ENCODE measurements around the gene TBC1D10B. TPM values are rescaled to one million over a fixed set of nuclear protein-coding genes. Genes with fewer than 3 reads are reported as not detected.

Gene TBC1D10B
- total RNA-seq, result 47.0 and 51.9 TPM in 2 replicates

- Histone ChIP-seq H3K27me3 (ENCODE audit: control insufficient read depth, insufficient read depth, low read length) (no peaks in the 10 kb centered on the region), H3K4me3 (ENCODE audit: low read depth, low read length) (peak within 1 kb of the TSS; percentile 78), H3K36me3 (ENCODE audit: control insufficient read depth, insufficient read depth, low read length) (no peaks in the 10 kb centered on the region)
- peak; percentile 27 for TF ChIP-seq CTCF (IDR thresholded peaks at IDR 0.05; ENCODE audit: insufficient read depth, low read length, poor library complexity, severe bottlenecking)
- DNase-seq (ENCODE audit: low read depth), result peak; percentile 100
These were observed at the start of gene TBC1D10B for GRCh38 chr16:30370456-30371247. Gene TBC1D10B (minus strand): TSS chr16:30370494. CDS start chr16:30370183, 311 bp downstream.

- DNase-seq (ENCODE audit: low read depth), result no peak
- peak overlapping the region; percentile 45 for H3K4me3 ChIP-seq (ENCODE audit: low read depth, low read length)
- no peaks in the 10 kb centered on the region for H3K27me3 ChIP-seq (ENCODE audit: control insufficient read depth, insufficient read depth, low read length)
- no peaks in the 10 kb centered on the region for H3K36me3 ChIP-seq (ENCODE audit: control insufficient read depth, insufficient read depth, low read length)
- no peak for TF ChIP-seq CTCF (IDR thresholded peaks at IDR 0.05; ENCODE audit: insufficient read depth, low read length, poor library complexity, severe bottlenecking)
These were observed 48.3 kb upstream of the TBC1D10B start for GRCh38 chr16:30418350-30419181.

GRCh38 chr16:30417529-30418349 lies 47.4 kb upstream of the TBC1D10B start:
- TF ChIP-seq CTCF (IDR thresholded peaks at IDR 0.05; ENCODE audit: insufficient read depth, low read length, poor library complexity, severe bottlenecking), result peak; percentile 11
- Histone ChIP-seq H3K36me3 (ENCODE audit: control insufficient read depth, insufficient read depth, low read length) (no peaks in the 10 kb centered on the region), H3K27me3 (ENCODE audit: control insufficient read depth, insufficient read depth, low read length) (no peaks in the 10 kb centered on the region), H3K4me3 (ENCODE audit: low read depth, low read length) (peak overlapping the region; percentile 45)
- peak; percentile 60 for DNase-seq (ENCODE audit: low read depth)

- no peak for DNase-seq (ENCODE audit: low read depth)
- Histone ChIP-seq H3K4me3 (ENCODE audit: low read depth, low read length) (peak overlapping the region; percentile 45), H3K36me3 (ENCODE audit: control insufficient read depth, insufficient read depth, low read length) (no peaks in the 10 kb centered on the region), H3K27me3 (ENCODE audit: control insufficient read depth, insufficient read depth, low read length) (no peaks in the 10 kb centered on the region)
- no peak for TF ChIP-seq CTCF (IDR thresholded peaks at IDR 0.05; ENCODE audit: insufficient read depth, low read length, poor library complexity, severe bottlenecking)
These were observed 46.6 kb upstream of the TBC1D10B start for GRCh38 chr16:30416624-30417528.
